Right cardiac atrium (tissue), 5 donors: ENCODE measurements around the gene ULK1. TPM values are rescaled to one million over a fixed set of nuclear protein-coding genes. Genes with fewer than 3 reads are reported as not detected.

Experiments used
- ATAC-seq, 2 donors: fragments of 200-7000 bp; cut with Tn5 transposase; one replicate each; pipeline versions ENCODE4 v1.8.0 to v1.9.1; 2020; ENCODE audit warnings: moderate library complexity in 2 of 2, mild to moderate bottlenecking in 1 of 2
- DNase-seq, 3 donors: peaks; one replicate each; pipeline ENCODE4 v3.0.0-alpha.2; 2020
- H3K27ac ChIP-seq: one replicate; pipeline ENCODE4 v1.5.1; 2013; ENCODE audit warnings: mild to moderate bottlenecking, low read length, control low read depth, moderate library complexity
- H3K27me3 ChIP-seq: one replicate; pipeline ENCODE4 v1.6.1; 2013; ENCODE audit not compliant: control insufficient read depth, insufficient read depth
- H3K4me1 ChIP-seq: one replicate; pipeline ENCODE4 v1.6.1; 2013; ENCODE audit warnings: low read length; ENCODE audit not compliant: control insufficient read depth, insufficient read depth
- H3K4me3 ChIP-seq: one replicate; pipeline ENCODE4 v1.5.1; 2013; ENCODE audit warnings: low read length, control low read depth
- H3K9me3 ChIP-seq: one replicate; pipeline ENCODE4 v1.6.1; 2013; ENCODE audit warnings: low read length; ENCODE audit not compliant: control insufficient read depth
- WGBS: extraction: QIAGEN DNeasy Blood & Tissue Kit; methylation state at CpG from one replicate; pipeline ENCODE4 v1.1.7; 2013; 5-methylcytosine and 5-hydroxymethylcytosine counted together
- intact Hi-C, 4 donors: fragments of 100-400 bp; cut with DNase I; formaldehyde crosslinking; loops; one replicate each; pipeline versions ENCODE4 v1.11.0 to v1.14.0; 2022 to 2023
- polyA plus RNA-seq: library from polyadenylated mRNA; stranded (reverse); fragments of 200-250 nt; gene quantifications from one replicate; pipeline ENCODE4 v1.2.3, GENCODE V29; 2013
- total RNA-seq, 4 donors: library from RNA; stranded (reverse); fragmentation: NEBNext Ultra II Directional; extraction: Animal tissue kit (Norgen Biotek cat#: 25700); gene quantifications; one replicate each; pipeline ENCODE4 v1.2.1, GENCODE V29; 2021
- donor health status: healthy with polysubstance abuse.
- donor health status: DM: no; HTN: yes; CAD: no.
- donor health status: DM: no; HTN: no; CAD: no.
- donor health status: DM: no; HTN: yes; CAD: no; lungs with severe emphysema.
- donor health status: DM: yes; HTN: yes; CAD: no.

ULK1 gene
- total and polyA plus RNA-seq, 5 donors: 29.4 to 51.3 (median 47.8) TPM

DNA sequence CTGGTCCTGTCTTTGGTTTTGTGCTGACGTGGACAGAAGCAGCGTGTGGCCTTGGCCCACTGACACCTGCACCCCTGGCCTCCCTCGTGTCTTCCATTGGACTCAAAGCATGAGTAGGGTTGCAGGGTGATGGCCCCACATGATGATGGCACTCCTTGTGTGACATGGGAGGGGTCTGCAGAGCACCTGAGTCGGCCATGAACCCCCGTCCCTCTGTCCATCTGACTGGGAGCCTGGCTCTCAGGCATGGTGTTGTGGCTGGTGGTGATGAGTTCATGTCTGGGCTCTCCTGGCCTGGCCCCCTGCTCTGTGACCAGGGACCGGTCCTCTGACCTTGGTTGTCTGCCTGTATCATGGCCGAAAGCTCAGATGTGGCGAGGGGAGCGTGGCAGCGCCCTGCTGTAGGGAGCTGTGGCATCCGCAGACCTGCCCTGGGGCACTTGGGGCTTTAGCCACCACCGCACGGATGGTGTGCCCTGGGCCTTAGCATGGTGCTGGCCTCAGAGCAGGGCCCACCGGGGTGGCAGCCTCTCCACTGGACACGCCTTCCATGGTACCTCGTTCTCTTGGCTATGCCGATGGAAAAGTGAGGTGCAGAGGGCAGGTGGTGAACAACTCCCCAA lies 16.7 kb downstream of the ULK1 start:
- H3K4me3 ChIP-seq: no peak overlapping the region
- DNase-seq: peak in 2 of 3 donors; percentile 22 to 42
- no peak for ATAC-seq

GRCh38 chr12:131911851-131912477 lies 17.5 kb downstream of the ULK1 start:
- Histone ChIP-seq H3K9me3 (no peaks in the 10 kb centered on the region), H3K4me3 (no peak overlapping the region), H3K27me3 (no peaks in the 10 kb centered on the region), H3K27ac (peak overlapping the region; percentile 26), H3K4me1 (peaks cover 2% of the 10 kb centered on the region)
- no peak for ATAC-seq
- DNase-seq: peak in 2 of 3 donors; percentile 54 to 61
- intact Hi-C loops: no loop called here
- WGBS: 78% methylated on average over 22 of the region's 22 CpGs

More for the DNA sequence above, 16.7 kb downstream of the ULK1 start:
- Histone ChIP-seq H3K27ac (no peak overlapping the region), H3K9me3 (no peaks in the 10 kb centered on the region), H3K4me1 (peaks cover 2% of the 10 kb centered on the region), H3K27me3 (no peaks in the 10 kb centered on the region)
- intact Hi-C loops: no loop called here
- 92% methylated on average over 17 of the region's 17 CpGs for WGBS

DNA sequence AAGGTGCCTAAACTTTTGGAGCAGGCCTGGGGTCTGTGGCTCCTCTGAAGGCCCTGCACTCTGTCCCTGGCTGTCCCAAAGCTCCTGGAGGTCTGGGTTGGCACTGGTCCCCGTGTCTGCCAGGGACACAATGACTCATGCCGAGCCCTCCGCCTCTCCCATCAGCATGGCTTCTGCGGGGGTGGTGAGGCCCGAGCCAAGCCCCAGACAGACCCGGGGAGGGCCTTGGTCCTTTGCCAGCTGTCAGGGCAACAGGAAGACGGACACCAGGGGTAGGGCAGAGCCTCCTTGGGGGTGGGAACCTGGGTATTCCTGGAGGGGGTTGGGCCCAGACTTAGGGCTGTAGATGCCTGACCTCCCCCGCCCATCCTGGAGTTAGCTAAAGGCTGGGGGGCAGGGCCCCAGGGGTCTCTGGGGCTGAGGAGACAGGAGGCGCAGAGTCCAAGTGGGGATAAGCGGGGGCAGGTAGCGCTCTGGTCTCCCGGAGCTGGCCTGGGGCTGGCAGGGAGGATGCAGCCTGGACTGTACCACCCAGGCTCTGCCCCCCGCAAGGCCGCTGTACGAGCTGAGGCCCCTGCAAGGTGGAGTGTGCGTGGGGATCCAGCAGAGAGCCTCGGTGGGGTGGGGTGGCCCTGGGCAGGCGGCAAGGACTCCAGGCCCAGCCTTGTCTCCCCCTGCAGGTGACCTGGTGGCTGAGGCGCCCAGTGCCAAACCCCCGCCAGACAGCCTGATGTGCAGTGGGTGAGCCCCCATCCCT lies 18.3 kb downstream of the ULK1 start:
- DNase-seq (peak; percentile 94 to 96 (median 95)), ATAC-seq (peak; percentile 75 to 84)
- WGBS: 57% methylated on average over 20 of the region's 20 CpGs
- peaks cover 2% of the 10 kb centered on the region for H3K4me1 ChIP-seq
- intact Hi-C loops: no loop called here
- H3K4me3 ChIP-seq: no peak overlapping the region
- H3K27ac ChIP-seq: peak overlapping the region; percentile 26
- no peaks in the 10 kb centered on the region for H3K27me3 ChIP-seq
- H3K9me3 ChIP-seq: no peaks in the 10 kb centered on the region

DNA sequence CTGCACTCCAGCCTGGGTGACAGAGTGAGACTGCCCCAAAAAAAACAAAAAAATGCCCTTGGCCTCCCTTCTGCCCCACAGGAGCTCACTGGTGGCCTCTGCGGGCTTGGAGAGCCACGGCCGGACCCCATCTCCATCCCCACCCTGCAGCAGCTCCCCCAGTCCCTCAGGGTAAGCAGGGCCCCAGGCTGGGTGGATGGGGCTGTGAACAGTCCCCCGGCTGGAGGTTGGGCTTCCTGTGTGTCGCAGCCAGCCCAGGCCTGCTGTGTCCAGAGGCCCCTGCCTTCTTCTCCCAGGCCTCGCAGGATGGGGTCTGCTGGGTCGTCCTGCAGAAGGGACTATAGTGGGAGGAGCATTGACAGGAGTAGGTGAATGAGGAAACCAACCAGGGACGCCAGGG lies 19.2 kb downstream of the ULK1 start:
- 89% methylated on average over 8 of the region's 8 CpGs for whole genome bisulfite sequencing
- peak in 1 of 3 donors; percentile 24 for DNase-seq
- H3K9me3 ChIP-seq: no peaks in the 10 kb centered on the region
- no peak for ATAC-seq
- no peaks in the 10 kb centered on the region for H3K27me3 ChIP-seq
- no peak overlapping the region for H3K4me3 ChIP-seq
- intact Hi-C loops: no loop called here
- no peak overlapping the region for H3K27ac ChIP-seq
- peaks cover 2% of the 10 kb centered on the region for H3K4me1 ChIP-seq

- ATAC-seq (no peak), DNase-seq (peak in 1 of 3 donors; percentile 29)
- no peaks in the 10 kb centered on the region for H3K9me3 ChIP-seq
- 95% methylated on average over 14 of the region's 14 CpGs for WGBS
- no peak overlapping the region for H3K27ac ChIP-seq
- H3K27me3 ChIP-seq: no peaks in the 10 kb centered on the region
- peaks cover 2% of the 10 kb centered on the region for H3K4me1 ChIP-seq
- no peak overlapping the region for H3K4me3 ChIP-seq
- intact Hi-C loops: no loop called here
These were observed 19.8 kb downstream of the ULK1 start for GRCh38 chr12:131914179-131914702.

DNA sequence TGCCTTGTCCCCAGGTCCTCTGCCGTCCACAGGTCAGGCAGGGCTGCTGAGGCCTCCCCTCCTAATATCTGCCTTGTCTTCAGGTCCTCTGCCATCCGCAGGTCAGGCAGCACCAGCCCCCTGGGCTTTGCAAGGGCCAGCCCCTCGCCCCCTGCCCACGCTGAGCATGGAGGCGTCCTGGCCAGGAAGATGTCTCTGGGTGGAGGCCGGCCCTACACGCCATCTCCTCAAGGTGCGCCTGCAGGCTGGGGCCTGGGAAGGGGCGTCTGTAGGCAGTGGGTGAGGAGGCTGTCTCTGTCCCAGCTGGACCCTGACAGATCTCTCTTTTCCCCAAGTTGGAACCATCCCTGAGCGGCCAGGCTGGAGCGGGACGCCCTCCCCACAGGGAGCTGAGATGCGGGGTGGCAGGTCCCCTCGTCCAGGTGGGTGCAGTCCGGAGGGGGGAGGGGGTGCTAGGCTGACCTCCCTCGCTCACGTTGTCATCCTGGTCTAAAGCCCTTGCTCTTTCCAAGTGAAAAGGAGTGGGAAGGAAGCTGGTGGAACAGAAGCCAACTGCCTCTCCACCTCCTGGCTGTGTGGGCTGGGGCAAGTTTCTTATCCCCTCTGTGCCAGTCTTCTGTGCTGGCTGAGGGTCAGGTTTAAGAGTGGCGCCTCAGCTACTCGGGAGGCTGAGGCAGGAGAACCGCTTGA lies 20.7 kb downstream of the ULK1 start:
- no peaks in the 10 kb centered on the region for H3K9me3 ChIP-seq
- no peak overlapping the region for H3K4me3 ChIP-seq
- DNase-seq (peak in 1 of 3 donors; percentile 25), ATAC-seq (no peak)
- intact Hi-C loops: no loop called here
- H3K27ac ChIP-seq: no peak overlapping the region
- no peaks in the 10 kb centered on the region for H3K27me3 ChIP-seq
- WGBS: 92% methylated on average over 20 of the region's 20 CpGs
- peaks cover 2% of the 10 kb centered on the region for H3K4me1 ChIP-seq

- no peak overlapping the region for H3K4me3 ChIP-seq
- no peaks in the 10 kb centered on the region for H3K9me3 ChIP-seq
- WGBS: 94% methylated on average over 21 of the region's 21 CpGs
- H3K4me1 ChIP-seq: peaks cover 2% of the 10 kb centered on the region
- intact Hi-C loops: no loop called here
- no peak for ATAC-seq
- DNase-seq: no peak
- H3K27ac ChIP-seq: no peak overlapping the region
- H3K27me3 ChIP-seq: no peaks in the 10 kb centered on the region
These were observed 21.4 kb downstream of the ULK1 start for GRCh38 chr12:131915823-131916222.

DNA sequence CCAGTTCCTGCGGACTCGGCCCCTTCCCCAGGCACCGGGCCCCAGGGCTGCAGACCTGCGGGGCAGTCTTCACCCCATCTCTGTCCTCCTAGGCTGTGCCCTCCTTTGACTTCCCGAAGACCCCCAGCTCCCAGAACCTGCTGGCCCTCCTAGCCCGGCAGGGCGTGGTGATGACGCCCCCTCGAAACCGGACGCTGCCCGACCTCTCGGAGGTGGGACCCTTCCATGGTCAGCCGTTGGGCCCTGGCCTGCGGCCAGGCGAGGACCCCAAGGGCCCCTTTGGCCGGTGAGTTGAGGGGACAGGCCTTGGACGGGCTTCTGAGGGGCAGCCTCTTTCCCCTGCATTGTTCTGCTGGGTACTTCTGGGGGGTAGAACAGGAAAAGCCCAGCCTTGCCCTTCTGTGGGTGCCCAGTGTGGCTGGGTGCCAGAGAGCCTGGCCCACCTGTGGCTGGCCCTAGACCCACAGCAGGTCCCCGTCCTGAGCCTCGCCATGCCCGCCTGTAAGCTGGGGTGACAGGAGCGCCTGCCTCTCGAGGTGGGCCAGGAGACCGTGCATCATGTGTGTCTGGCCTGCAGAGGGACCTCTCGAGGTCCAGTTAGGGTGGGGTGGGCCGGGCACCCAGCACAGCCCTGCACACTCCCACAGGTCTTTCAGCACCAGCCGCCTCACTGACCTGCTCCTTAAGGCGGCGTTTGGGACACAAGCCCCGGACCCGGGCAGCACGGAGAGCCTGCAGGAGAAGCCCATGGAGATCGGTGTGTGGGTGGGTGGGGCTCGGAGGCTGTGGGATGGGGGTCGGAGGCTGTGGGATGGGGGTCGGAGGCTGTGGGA lies 22.1 kb downstream of the ULK1 start:
- DNase-seq: peak in 2 of 3 donors; percentile 40 to 64
- intact Hi-C loops: no loop called here
- 91% methylated on average over 36 of the region's 36 CpGs for WGBS

DNA sequence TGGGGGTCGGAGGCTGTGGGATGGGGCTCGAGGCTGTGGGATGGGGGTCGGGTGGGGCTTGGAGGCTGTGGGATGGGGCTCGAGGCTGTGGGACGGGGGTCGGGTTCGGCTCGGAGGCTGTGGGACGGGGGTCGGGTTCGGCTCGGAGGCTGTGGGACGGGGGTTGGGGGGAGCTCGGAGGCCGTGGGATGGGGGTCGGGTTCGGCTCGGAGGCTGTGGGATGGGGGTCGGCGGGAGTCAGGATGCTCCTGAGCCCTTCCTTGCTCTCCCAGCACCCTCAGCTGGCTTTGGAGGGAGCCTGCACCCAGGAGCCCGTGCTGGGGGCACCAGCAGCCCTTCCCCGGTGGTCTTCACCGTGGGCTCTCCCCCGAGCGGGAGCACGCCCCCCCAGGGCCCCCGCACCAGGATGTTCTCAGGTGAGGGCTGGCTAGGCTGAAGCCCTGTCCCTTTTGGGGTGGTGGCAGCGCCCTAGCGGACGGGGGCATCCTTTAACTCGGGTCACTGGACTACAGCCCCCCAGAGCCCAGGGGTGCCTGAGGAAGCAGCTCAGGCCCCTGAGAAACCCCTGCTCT lies 22.8 kb downstream of the ULK1 start:
- ATAC-seq (no peak), DNase-seq (peak in 1 of 3 donors; percentile 74)
- no peak overlapping the region for H3K4me3 ChIP-seq
- no peaks in the 10 kb centered on the region for H3K27me3 ChIP-seq
- peaks cover 2% of the 10 kb centered on the region for H3K4me1 ChIP-seq
- intact Hi-C loops: no loop called here
- H3K27ac ChIP-seq: no peak overlapping the region
- no peaks in the 10 kb centered on the region for H3K9me3 ChIP-seq
- 80% methylated on average over 31 of the region's 31 CpGs for WGBS

More for the DNA sequence above, 22.1 kb downstream of the ULK1 start:
- Histone ChIP-seq H3K27ac (no peak overlapping the region), H3K4me3 (no peak overlapping the region), H3K27me3 (no peaks in the 10 kb centered on the region), H3K4me1 (peaks cover 2% of the 10 kb centered on the region), H3K9me3 (no peaks in the 10 kb centered on the region)
- ATAC-seq: no peak
